Measurements from ENCODE around the gene MPDZ.

DNA sequence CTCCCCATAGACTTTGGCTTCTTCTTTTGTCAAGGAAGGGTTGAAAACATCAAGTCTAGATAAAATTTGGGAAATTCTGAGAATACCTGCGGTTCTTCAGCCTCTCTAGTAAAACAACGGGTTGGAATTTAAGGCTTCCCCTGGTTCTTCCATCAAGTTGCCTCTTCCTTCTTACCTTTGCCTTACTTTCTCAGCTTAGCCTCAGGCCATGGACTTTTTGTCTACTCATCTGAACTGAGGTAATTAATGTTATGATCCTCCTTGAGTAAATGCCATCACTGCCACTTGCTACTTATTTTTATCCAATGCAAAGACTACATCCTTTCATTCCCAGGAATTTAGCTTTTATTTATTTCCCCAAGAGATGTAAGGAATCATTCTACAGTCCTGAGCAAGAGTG, 184.4 kb downstream of the MPDZ start:
- no peak for TF ChIP-seq SUZ12 (IDR thresholded peaks at IDR 0.05)
- TF ChIP-seq SP1 (IDR thresholded peaks at IDR 0.05): no peak
- TF ChIP-seq TARDBP (IDR thresholded peaks at IDR 0.05): no peak
- TF ChIP-seq FOXA1 (IDR thresholded peaks at IDR 0.05): no peak
- no peak for TF ChIP-seq FOXK2 (IDR thresholded peaks at IDR 0.05)
- TF ChIP-seq ZNF384 (IDR thresholded peaks at IDR 0.05): no peak
